ENCODE data around the gene TRAPPC12. TPM values are rescaled to one million over a fixed set of nuclear protein-coding genes. Genes with fewer than 3 reads are reported as not detected.

The TRAPPC12 gene
- total RNA-seq, 1 donor from 2014 or later, result 95.4 TPM

DNA sequence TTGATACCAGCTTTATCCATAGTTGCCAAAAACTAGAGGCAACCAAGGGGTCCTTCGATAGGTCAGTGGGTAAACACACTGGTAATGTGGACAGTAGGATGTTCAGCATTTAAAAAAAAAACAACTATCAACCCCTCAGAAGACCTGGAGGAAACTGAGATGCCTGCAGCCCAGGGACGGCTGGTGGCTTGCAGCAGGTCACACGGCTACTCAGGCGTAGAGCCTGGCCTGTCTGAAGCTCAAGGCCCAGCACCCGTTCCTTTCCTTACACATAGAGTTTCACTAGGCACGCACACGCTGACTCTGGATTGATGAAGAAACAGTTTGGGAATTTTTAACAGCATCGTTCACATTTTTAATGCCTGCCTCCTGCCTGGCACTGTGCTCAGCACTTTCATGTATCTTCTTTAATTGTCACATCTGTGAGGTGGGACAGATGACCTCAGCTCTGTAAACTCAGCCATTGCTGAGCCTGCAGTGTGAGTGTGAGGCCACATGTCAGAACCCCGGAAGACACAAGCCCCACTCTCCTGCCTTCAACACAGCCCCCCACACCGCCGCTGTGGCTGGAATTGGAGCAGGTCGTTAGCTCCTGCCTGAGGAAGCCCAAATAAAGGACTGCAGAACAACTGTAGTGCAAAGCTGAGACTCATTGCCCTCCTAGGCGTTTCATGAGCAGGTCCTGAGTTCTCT lies 40.7 kb downstream of the TRAPPC12 start:
- Mint-ChIP-seq H3K27me3 (no peaks in the 10 kb centered on the region), H3K4me1 (peaks cover 16% of the 10 kb centered on the region), H3K9me3 (no peaks in the 10 kb centered on the region), H3K36me3 (ENCODE audit: low read depth) (peaks cover 80% of the 10 kb centered on the region), H3K27ac (no peak overlapping the region), H3K4me3 (no peak overlapping the region)
- TF ChIP-seq, protein P1, sequence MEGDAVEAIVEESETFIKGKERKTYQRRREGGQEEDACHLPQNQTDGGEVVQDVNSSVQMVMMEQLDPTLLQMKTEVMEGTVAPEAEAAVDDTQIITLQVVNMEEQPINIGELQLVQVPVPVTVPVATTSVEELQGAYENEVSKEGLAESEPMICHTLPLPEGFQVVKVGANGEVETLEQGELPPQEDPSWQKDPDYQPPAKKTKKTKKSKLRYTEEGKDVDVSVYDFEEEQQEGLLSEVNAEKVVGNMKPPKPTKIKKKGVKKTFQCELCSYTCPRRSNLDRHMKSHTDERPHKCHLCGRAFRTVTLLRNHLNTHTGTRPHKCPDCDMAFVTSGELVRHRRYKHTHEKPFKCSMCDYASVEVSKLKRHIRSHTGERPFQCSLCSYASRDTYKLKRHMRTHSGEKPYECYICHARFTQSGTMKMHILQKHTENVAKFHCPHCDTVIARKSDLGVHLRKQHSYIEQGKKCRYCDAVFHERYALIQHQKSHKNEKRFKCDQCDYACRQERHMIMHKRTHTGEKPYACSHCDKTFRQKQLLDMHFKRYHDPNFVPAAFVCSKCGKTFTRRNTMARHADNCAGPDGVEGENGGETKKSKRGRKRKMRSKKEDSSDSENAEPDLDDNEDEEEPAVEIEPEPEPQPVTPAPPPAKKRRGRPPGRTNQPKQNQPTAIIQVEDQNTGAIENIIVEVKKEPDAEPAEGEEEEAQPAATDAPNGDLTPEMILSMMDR (IDR thresholded peaks at IDR 0.05), result no peak
- no peak for DNase-seq
- ChIA-PET CTCF (interaction anchor here (0.9 kb wide), 1 partner anchor 42 kb away, joined by 3 read pairs; no protein-coding TSS in a partner anchor), POLR2A (no interaction called here)
- ATAC-seq (ENCODE audit: low read depth), result no peak
- intact Hi-C loops (cut with micrococcal nuclease), result no loop called here

DNA sequence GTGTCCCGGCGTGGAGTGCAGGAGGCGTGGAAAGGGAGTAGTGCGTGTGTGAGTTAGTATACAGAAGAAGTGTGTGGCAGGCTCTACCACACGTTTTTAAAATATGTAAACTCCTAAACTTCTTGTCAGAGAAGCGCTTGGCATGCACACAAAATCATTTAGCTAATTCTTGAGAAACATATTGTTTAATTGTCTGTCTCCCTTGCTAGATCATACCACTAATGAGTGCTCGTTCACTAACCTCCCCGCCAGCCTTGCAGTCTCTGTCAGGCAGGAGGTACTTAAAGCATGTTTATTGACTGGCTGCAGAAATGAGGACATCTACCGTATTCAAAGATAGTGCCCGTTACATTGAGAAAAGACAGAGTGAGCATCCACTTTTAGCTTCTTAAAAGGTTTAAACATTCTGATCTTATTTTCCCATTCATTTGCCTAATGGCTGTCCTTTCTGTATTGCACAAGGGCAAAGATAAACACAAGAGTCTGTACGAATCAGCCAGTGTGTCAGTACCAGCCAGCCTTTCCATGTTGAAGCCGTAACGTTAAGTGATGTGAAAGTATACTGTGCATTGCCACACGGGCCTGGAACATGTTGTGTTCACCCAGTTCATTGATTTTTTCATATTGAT lies 41.4 kb downstream of the TRAPPC12 start:
- ATAC-seq (ENCODE audit: low read depth) (no peak), DNase-seq (no peak)
- intact Hi-C loops (cut with micrococcal nuclease), result no loop called here
- TF ChIP-seq, protein P1 (IDR thresholded peaks at IDR 0.05), result no peak
- no peak overlapping the region for H3K27ac Mint-ChIP-seq
- peaks cover 16% of the 10 kb centered on the region for H3K4me1 Mint-ChIP-seq
- no peaks in the 10 kb centered on the region for H3K9me3 Mint-ChIP-seq
- peaks cover 83% of the 10 kb centered on the region for H3K36me3 Mint-ChIP-seq (ENCODE audit: low read depth)
- H3K27me3 Mint-ChIP-seq, result no peaks in the 10 kb centered on the region
- CTCF ChIA-PET, result interaction anchor here (0.7 to 0.9 kb wide), 2 partner anchors 41 to 229 kb away, joined by 3 read pairs; no protein-coding TSS in a partner anchor
- H3K4me3 Mint-ChIP-seq, result no peak overlapping the region
- POLR2A ChIA-PET, result no interaction called here

DNA sequence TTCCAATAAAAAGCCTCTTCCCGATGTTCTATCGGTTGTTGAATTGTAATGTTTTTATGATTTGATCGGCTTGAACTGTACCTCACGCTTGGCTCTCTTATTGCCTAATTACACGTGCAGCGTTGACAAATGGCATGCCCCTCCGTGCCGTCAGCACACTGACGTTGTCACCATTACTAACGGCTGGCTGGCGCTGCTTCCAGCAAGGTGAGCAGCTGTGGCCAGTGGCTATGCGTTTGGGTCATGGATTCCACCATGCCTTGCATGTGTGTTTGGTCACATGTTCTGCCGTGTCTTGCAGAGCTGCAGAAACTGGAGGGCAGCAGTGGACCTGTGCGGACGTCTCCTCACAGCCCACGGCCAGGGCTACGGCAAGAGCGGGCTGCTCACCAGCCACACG lies 42.1 kb downstream of the TRAPPC12 start:
- ATAC-seq (ENCODE audit: low read depth) (no peak), DNase-seq (no peak)
- peaks cover 16% of the 10 kb centered on the region for H3K4me1 Mint-ChIP-seq
- TF ChIP-seq, protein P1 (IDR thresholded peaks at IDR 0.05), result no peak
- H3K27ac Mint-ChIP-seq, result no peak overlapping the region
- no peaks in the 10 kb centered on the region for H3K27me3 Mint-ChIP-seq
- no peaks in the 10 kb centered on the region for H3K9me3 Mint-ChIP-seq
- intact Hi-C loops (cut with micrococcal nuclease), result no loop called here
- ChIA-PET CTCF (interaction anchor here (0.7 kb wide), 1 partner anchor 228 kb away, joined by 3 read pairs; no protein-coding TSS in a partner anchor), POLR2A (no interaction called here)
- peaks cover 88% of the 10 kb centered on the region for H3K36me3 Mint-ChIP-seq (ENCODE audit: low read depth)
- no peak overlapping the region for H3K4me3 Mint-ChIP-seq

DNA sequence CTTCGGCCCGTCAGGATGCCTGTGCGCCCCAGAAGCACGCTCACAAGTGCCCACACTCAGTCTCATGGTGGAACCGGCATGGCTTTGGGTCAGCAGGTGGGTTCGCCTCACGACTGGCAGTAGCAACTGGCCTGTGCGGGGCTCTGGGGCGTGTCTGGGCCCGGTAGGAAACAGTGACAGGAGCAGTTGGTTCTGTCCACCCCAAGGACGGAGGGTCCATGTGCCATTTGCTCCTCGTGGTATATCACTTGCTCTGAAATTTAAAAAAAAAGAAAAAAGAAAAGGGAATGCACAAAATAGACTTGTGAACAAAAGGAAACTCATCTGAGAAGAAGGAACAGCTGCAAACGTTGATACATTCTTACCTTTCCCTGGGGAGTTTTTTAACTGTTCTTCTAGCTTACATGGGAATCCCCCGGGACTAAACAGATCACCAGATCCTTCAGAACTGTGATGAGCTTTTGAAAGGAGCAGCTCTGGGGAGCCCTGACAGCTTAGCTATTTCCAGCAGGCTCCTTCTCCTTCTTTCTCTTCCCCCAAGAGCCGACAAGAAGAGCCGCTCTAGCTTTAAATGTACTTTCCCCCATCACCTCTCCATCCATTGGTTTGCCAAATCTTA lies 42.8 kb downstream of the TRAPPC12 start:
- no peaks in the 10 kb centered on the region for H3K27me3 Mint-ChIP-seq
- H3K4me1 Mint-ChIP-seq, result peaks cover 16% of the 10 kb centered on the region
- ChIA-PET POLR2A (interaction anchor here (1.1 to 1.3 kb wide), 2 partner anchors 43 to 167 kb away, joined by 5 read pairs; partner anchors contain the start of gene TRAPPC12), CTCF (interaction anchor here (0.7 to 5.3 kb wide), 8 partner anchors 35 to 239 kb away, joined by 3 to 52 read pairs (median 4); partner anchors contain the start of gene TRAPPC12)
- intact Hi-C loops (cut with micrococcal nuclease), result no loop called here
- H3K4me3 Mint-ChIP-seq, result no peak overlapping the region
- H3K9me3 Mint-ChIP-seq, result no peaks in the 10 kb centered on the region
- ATAC-seq (ENCODE audit: low read depth) (peak; percentile 45), DNase-seq (no peak)
- H3K27ac Mint-ChIP-seq, result peak overlapping the region; percentile 46
- TF ChIP-seq, protein P1 (IDR thresholded peaks at IDR 0.05), result no peak
- H3K36me3 Mint-ChIP-seq (ENCODE audit: low read depth), result peaks cover 89% of the 10 kb centered on the region
